ENCODE data around the gene SHF. TPM values are rescaled to one million over a fixed set of nuclear protein-coding genes. Genes with fewer than 3 reads are reported as not detected.

The SHF gene
- total and polyA plus RNA-seq, 2 of the 8 experiments (the other 6 are each of a cell fraction or from before 2014, with no cell fraction given): 13.1 to 26.7 TPM

DNA sequence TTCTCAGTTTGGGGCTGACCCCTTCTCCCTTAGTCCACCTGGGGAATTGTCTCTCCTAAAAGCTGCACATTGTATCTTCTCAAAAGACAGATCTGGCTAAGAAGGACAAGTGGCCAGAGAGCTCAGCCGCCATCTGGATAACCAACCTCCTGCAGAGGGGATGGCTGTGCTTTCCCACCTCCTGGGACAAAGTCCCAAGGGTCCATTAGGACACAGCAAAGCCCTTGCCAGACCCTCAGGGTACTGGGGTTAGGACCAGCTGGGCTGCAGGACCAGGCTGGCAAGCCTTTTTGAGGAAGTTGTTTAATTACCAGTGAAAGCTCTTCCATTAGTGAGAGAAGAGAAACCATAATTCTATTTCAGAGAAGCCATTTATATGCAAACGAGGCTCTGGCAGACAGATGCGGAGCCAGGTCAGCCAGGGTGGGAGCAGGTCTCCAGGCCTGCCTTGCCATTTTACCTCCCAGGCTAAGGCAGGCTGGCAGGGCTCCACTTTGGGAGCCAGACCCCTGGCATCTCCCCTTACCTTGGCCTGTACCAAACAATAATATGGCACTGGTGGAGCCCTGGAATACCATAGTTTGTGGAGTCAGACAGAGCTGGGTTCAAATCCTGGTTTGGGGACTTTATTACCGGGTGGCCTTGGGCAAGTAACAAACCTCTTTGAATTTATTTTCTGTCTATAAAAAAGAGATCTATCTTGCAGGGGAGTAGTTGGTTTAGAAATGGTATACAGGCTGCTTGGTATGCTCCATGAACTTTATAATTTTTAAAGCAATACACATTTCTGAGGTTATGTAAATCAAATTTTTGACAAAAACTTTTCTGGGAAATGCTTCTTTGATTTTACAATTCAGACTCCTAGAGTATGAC lies 17.9 kb downstream of the SHF start (continued):
- TF ChIP-seq, protein P1, sequence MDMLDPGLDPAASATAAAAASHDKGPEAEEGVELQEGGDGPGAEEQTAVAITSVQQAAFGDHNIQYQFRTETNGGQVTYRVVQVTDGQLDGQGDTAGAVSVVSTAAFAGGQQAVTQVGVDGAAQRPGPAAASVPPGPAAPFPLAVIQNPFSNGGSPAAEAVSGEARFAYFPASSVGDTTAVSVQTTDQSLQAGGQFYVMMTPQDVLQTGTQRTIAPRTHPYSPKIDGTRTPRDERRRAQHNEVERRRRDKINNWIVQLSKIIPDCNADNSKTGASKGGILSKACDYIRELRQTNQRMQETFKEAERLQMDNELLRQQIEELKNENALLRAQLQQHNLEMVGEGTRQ (IDR thresholded peaks at IDR 0.05; ENCODE audit: low read length): no peak
- TF ChIP-seq GTF2F1 (IDR thresholded peaks at IDR 0.05; ENCODE audit: borderline replicate concordance, low read depth, low read length) (no peak), SIRT6 (IDR thresholded peaks at IDR 0.05; ENCODE audit: low read length) (no peak), SP4 (IDR thresholded peaks at IDR 0.05; ENCODE audit: low read length) (no peak), SUZ12 (IDR thresholded peaks at IDR 0.05; ENCODE audit: low read length) (no peak), JUND (IDR thresholded peaks at IDR 0.05; ENCODE audit: low read length) (no peak), NANOG (IDR thresholded peaks at IDR 0.05; ENCODE audit: insufficient read depth, low read depth, low read length, poor library complexity, severe bottlenecking) (no peak)
